ENCODE results near the gene TMEM117.
"Not testable (repeated sequence)": the region's sequence is repeated elsewhere in the genome, so short reads cannot be mapped to it uniquely, and the experiment has no call there.

TMEM117 gene

DNA sequence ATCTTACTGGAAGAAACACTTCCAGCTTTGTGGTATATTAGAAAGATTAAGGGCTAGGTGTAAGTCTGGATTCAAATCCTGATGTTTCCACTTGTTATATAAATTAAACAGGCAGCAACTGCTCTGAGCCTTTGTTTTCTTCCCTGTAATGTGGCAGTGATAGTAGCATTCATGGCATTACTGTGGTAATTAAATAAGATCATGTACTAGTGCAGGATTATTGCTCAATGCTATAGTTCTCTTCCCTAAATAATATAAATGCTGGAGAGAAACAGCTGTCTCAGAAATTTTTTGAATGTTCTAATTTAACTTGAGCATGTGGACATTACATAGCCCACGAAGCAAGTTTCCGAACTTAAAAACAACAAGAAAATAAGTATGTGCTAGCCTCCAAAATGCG is 5.4 kb downstream of the TMEM117 start:
- no peak for DNase-seq

DNA sequence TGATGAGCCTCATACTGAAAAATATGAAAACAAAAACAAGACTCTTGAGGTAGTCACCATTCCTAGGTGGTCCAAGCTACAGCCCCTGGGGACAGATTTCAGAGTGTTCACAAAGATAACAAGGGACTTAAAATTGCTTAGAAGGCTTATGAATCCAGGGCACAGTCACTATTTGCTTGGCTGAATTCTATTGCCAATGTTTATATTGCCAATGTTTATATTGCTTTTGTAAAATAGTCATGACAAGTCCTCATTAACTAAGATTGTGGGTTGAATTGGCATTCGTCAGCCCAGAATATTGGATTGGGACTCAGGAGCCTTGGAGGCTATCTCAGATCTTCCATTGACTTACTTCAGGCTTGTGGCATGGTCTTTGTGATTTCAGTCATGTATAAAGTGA is 6.4 kb downstream of the TMEM117 start:
- no peak for DNase-seq

DNA sequence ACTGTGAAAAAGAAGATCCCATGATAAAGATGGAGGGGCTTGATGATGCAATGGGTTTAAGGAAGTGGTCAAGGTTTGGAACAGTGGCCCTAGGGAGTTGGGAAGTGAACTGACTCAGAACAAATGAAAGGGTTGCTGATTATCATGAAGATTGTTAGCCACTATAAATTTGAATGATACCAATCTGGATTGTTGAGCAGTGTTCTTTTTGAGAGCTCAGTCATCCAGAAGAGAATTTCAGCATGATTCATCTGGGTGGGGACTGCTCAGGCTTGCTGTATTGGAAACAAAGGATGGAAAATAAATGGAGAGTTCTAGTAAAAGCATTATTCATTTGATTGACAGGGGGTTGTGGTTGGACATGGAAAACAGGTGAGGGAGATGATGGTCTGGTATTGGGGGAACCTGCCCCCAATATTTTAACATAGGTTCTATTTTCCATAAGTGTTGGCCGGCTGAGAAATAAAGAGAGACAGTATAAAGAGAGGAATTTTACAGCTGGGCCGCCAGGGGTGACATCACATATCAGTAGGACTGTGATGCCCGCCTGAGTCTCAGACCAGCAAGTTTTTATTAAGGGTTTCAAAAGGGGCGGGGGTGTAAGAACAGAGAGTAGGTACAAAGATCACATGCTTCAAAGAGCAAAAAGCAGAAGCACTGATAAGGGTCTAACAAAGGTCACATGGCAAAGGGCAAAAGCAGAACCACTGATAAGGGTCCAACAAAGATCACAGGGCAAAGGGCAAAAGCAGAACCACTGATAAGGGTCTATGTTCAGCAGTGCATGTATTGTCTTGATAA is 11.7 kb downstream of the TMEM117 start:
- not testable (repeated sequence) for DNase-seq

DNA sequence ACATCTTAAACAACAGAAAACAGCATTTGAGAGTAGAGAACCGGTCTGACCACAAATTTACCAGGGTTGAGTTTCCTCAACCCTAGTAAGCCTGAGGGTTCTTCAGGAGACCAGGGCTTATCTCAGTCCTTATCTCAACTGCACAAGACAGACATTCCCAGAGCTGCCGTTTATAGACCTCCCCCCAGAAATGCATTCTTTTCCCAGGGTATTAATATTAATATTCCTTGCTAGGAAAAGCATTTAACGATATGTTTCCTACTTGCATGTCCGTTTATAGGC is 12.3 kb downstream of the TMEM117 start:
- DNase-seq: no peak

GRCh38 chr12:43848786-43849185 is 12.9 kb downstream of the TMEM117 start:
- DNase-seq: no peak

DNA sequence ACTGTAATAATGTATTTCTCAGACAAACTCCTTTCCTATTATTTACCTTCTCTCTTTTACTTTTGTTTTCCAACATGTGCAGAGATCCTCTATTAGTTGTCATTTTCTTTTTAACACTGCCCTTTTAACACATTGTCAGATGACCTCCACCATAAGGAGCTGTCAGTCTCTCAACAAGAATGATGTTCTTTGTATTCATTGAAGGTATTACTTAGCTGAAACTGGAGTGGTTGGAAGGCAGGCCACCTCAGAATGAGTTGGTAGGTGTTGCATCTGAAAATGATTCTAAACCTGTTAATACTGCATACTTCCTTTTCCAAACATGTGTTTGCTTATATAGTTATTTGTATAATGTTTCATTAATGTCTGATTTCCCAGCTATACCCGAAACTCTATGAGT is 16.9 kb downstream of the TMEM117 start:
- no peak for DNase-seq

DNA sequence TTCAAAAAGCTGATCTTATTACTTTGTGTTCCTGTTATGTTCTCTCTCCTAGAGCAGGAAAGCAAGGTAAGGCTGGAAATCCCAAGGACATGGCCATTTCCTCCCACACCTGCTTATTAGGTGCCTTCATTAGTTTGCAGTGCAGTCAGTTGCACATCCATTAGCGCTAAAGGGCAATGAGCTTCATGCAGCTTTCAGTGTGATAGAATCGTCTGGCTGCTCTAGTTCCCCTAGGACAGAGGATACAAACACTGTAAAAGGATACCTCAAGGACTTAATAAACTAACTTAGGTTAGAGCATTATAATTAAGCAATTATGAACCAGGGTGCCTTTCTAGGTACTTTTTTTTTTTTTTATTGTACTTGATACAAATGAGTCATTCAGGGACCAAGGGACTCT is 21.1 kb downstream of the TMEM117 start:
- DNase-seq: no peak

GRCh38 chr12:43858096-43858495 is 22.2 kb downstream of the TMEM117 start:
- DNase-seq: no peak

GRCh38 chr12:43858991-43859390 is 23.1 kb downstream of the TMEM117 start:
- no peak for DNase-seq

DNA sequence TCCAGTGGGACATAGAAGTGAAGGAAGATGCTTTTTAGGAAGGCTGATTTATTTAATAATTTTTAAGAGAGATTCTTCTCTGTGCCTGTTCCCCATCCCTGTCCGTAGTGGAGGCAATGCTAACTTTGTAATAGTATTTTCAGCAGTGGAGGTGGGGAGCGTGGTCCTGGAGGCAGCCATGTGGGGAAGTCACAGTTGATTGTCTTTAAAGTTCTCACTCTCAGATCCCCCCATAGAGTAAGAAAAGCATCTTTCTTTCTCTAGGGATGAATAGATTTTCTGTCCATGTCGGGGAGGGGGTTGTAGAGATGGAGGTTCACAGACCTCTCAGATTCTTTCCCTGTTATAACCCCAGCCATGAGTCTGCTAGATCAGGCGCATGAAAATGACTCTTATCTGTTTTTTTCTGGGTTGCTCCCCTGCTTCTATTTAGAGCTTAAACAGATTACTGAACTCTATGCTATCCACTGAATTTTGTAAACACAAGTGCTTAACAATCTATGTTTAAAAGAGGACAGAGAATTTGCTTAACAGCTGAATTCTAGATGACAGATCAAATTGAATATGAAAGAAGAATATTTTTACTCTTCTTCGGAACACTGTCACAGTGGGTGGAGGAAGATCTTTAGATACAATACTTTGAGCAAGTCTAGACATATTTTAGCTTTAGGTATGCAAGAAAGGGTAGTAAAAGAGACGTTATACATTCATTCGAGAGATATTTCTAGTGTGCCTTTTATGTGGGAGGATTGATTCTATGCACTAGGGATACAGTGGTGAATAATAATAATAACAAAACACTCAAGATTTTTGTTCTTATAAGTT is 25.3 kb downstream of the TMEM117 start:
- no peak for DNase-seq

DNA sequence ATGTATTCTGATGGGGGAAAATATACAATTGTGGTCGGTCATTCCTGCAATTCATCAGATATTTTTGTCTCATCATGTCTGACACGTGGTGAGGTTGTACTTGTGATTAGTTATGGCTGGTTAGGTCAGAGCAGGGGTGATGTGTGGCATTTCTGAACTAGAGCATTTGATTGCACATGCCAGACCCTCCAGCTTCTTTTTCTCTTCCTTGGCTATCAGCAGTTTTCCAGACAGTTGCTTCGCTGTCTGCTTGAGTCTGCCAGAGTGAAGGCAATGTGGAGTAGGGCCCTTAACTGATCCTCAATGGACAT is 25.9 kb downstream of the TMEM117 start:
- DNase-seq: no peak

GRCh38 chr12:43863770-43864366 is 28.0 kb downstream of the TMEM117 start:
- DNase-seq: no peak

- DNase-seq: not testable (repeated sequence)
These were observed 28.7 kb downstream of the TMEM117 start for GRCh38 chr12:43864557-43864956.

- DNase-seq: no peak
These were observed 33.3 kb downstream of the TMEM117 start for GRCh38 chr12:43869184-43869583.

DNA sequence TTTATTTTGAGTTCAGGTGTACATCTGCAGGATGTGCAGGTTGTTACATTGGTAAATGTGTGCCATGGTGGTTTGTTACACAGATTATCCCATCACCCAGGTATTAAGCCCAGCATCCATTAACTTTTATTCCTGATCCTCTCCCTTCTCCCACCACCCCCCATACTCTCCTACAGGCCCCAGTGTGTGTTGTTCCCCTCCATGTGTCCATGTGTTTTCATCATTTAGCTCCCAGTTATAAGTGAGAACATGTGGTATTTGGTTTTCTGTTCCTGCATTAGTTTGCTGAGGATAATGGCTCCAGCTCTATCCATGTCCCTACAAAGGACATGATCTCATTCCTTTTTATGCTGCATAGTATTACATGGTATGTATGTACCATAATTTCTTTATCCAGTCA is 33.9 kb downstream of the TMEM117 start:
- not testable (repeated sequence) for DNase-seq

GRCh38 chr12:43871258-43871657 is 35.4 kb downstream of the TMEM117 start:
- DNase-seq: not testable (repeated sequence)

- DNase-seq: no peak
These were observed 36.5 kb downstream of the TMEM117 start for GRCh38 chr12:43872396-43872795.

DNA sequence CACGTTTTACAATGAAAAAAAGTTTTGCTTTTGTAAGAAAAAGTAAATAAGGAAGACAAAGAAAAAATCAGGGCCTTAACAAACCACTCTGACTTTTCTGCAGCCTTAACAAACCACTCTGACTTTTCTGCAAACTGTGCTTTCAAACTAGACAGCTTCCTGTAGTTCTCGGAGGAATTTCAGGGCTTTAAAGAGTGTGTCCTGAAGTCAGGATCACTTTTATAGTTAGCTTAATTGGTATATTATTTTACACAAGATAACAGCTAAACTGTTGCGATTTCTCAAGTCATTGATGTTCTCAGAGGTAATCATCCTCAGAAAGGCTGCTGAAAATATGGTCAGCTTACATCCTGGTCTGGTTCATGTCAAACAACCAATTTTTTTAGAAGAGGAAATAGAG is 42.2 kb downstream of the TMEM117 start:
- DNase-seq: no peak

DNA sequence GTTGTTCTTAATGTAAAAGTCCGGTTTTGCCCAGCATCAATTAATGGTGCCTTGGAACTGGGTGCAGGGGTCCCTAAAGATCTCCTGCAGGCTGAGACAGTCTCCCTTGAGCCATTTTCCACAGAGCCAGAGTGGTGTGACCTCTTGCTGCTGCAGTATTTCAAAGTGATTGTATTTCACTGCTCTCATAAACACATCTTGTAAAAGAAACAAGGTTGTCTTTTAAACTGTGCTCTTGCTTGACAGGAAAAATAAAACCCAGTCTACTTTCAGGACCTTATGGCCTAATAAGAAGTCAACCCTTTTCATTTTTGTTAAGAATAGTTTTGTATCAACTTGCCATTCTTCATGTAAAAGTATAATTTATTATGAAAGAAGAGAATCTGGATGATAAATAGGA is 44.7 kb downstream of the TMEM117 start:
- DNase-seq: no peak

- no peak for DNase-seq
These were observed 46.8 kb downstream of the TMEM117 start for GRCh38 chr12:43882578-43883178.

GRCh38 chr12:43883311-43883710 is 47.4 kb downstream of the TMEM117 start:
- no peak for DNase-seq

DNA sequence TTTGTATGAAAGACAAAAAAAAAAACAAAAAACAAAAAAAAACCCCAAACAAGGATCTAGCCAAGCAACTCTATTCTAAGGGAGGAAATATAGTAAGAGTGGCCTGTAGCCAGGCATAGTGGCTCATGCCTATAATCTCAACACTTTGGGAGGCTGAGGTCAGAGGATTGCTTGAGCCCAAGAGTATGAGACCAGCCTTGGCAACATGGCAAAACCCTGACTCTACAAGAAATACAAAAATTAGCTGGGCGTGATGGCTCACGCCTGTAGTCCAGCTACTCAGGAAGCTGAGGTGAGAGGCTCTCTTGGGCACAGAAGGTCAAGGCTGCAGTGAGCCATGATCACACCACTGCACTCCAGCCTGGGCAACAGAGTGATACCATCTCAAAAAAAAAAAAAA is 47.9 kb downstream of the TMEM117 start:
- DNase-seq: no peak

GRCh38 chr12:43884683-43885410 is 49.0 kb downstream of the TMEM117 start:
- DNase-seq: no peak
